Astrocyte of the cerebellum (primary cell): Measurements from ENCODE around the gene WDR18.

ENCODE experiments used
- DNase-seq: peaks from one replicate; pipeline ENCODE4 v3.0.0-alpha.2; 2011; ENCODE audit warnings: low read depth
- H3K4me3 ChIP-seq: 2 replicates; pipeline ENCODE4 v1.5.1; 2011; ENCODE audit warnings: mild to moderate bottlenecking, low read depth, low read length, moderate library complexity
- CTCF ChIP-seq: IDR thresholded peaks from 2 replicates; pipeline ENCODE4 v1.5.1; 2012; ENCODE audit warnings: low read length, low read depth, moderate library complexity, mild to moderate bottlenecking; ENCODE audit errors: missing control alignments
- in situ Hi-C: cut with HindIII; loops from 2 replicates; pipeline ENCODE4 v1.10.0; 2017; ENCODE audit warnings: low sequenced_read_pairs

WDR18 gene

GRCh38 chr19:984165-984967 is at the start of gene WDR18:
Gene WDR18, plus strand, starts transcription at chr19:984345. Its CDS starts 9 bp downstream, at chr19:984354.
- in situ Hi-C loops, result no loop called here
- peak; percentile 70 for DNase-seq
- H3K4me3 ChIP-seq, result peak within 1 kb of the TSS; percentile 95
- TF ChIP-seq CTCF, result no peak

GRCh38 chr19:934865-935479 is 49.2 kb upstream of the WDR18 start:
- in situ Hi-C loops, result no loop called here
- no peak for DNase-seq
- TF ChIP-seq CTCF, result peak; percentile 6
- H3K4me3 ChIP-seq, result no peak overlapping the region

GRCh38 chr19:936175-936546 is 48.0 kb upstream of the WDR18 start:
- no peak for TF ChIP-seq CTCF

GRCh38 chr19:937259-937694 is 46.9 kb upstream of the WDR18 start:
- no peak for DNase-seq

More at GRCh38 chr19:936175-936546, 48.0 kb upstream of the WDR18 start:
- no peak for DNase-seq
- in situ Hi-C loops, result no loop called here
- no peak overlapping the region for H3K4me3 ChIP-seq

GRCh38 chr19:938233-938923 is 45.8 kb upstream of the WDR18 start:
- in situ Hi-C loops, result no loop called here
- H3K4me3 ChIP-seq, result no peak overlapping the region
- no peak for DNase-seq
- no peak for TF ChIP-seq CTCF

More at GRCh38 chr19:937259-937694, 46.9 kb upstream of the WDR18 start:
- H3K4me3 ChIP-seq, result no peak overlapping the region
- TF ChIP-seq CTCF, result no peak
- in situ Hi-C loops, result no loop called here

- no peak for DNase-seq
- in situ Hi-C loops, result no loop called here
- H3K4me3 ChIP-seq, result no peak overlapping the region
- no peak for TF ChIP-seq CTCF
These were observed 44.7 kb upstream of the WDR18 start for GRCh38 chr19:939439-939838.
